ENCODE measurements around the gene NRL.

Gene NRL

GRCh38 chr14:24063263-24063836, 51.4 kb downstream of the NRL start:
- TF ChIP-seq CTCF (IDR thresholded peaks at IDR 0.05; ENCODE audit: extremely low read depth, insufficient read depth, missing control alignments), result no peak
- in situ Hi-C loops (cut with MboI; ENCODE audit: low pct_unique_long_range_greater_than_20kb, low sequenced_read_pairs, unreplicated experiment), result no loop called here
- DNase-seq (ENCODE audit: low spot score), result no peak

GRCh38 chr14:24062216-24062980, 52.4 kb downstream of the NRL start:
- TF ChIP-seq CTCF (IDR thresholded peaks at IDR 0.05; ENCODE audit: extremely low read depth, insufficient read depth, missing control alignments), result no peak
- in situ Hi-C loops (cut with MboI; ENCODE audit: low pct_unique_long_range_greater_than_20kb, low sequenced_read_pairs, unreplicated experiment), result no loop called here
- DNase-seq (ENCODE audit: low spot score), result no peak

- in situ Hi-C loops (cut with MboI; ENCODE audit: low pct_unique_long_range_greater_than_20kb, low sequenced_read_pairs, unreplicated experiment), result no loop called here
- DNase-seq (ENCODE audit: low spot score), result no peak
- TF ChIP-seq CTCF (IDR thresholded peaks at IDR 0.05; ENCODE audit: extremely low read depth, insufficient read depth, missing control alignments), result no peak
Observed at GRCh38 chr14:24060984-24061913, 53.5 kb downstream of the NRL start.

GRCh38 chr14:24060443-24060842, 54.3 kb downstream of the NRL start:
- in situ Hi-C loops (cut with MboI; ENCODE audit: low pct_unique_long_range_greater_than_20kb, low sequenced_read_pairs, unreplicated experiment), result no loop called here
- DNase-seq (ENCODE audit: low spot score), result no peak
- TF ChIP-seq CTCF (IDR thresholded peaks at IDR 0.05; ENCODE audit: extremely low read depth, insufficient read depth, missing control alignments), result no peak

GRCh38 chr14:24059841-24060388, 54.8 kb downstream of the NRL start:
- DNase-seq (ENCODE audit: low spot score), result no peak
- in situ Hi-C loops (cut with MboI; ENCODE audit: low pct_unique_long_range_greater_than_20kb, low sequenced_read_pairs, unreplicated experiment), result no loop called here
- no peak for TF ChIP-seq CTCF (IDR thresholded peaks at IDR 0.05; ENCODE audit: extremely low read depth, insufficient read depth, missing control alignments)

GRCh38 chr14:24058951-24059475, 55.7 kb downstream of the NRL start:
- TF ChIP-seq CTCF (IDR thresholded peaks at IDR 0.05; ENCODE audit: extremely low read depth, insufficient read depth, missing control alignments), result no peak
- no peak for DNase-seq (ENCODE audit: low spot score)

More at GRCh38 chr14:24058951-24059475, 55.7 kb downstream of the NRL start:
- in situ Hi-C loops (cut with MboI; ENCODE audit: low pct_unique_long_range_greater_than_20kb, low sequenced_read_pairs, unreplicated experiment), result no loop called here

All from GM13977 (cell line).